ENCODE results near the gene ZGPAT. TPM values are rescaled to one million over a fixed set of nuclear protein-coding genes. Genes with fewer than 3 reads are reported as not detected.

ZGPAT gene
- total RNA-seq, 1 donor from 2014 or later: 32.8 TPM

- Mint-ChIP-seq H3K4me1 (ENCODE audit: unreplicated experiment) (peaks cover 19% of the 10 kb centered on the region), H3K27me3 (no peaks in the 10 kb centered on the region), H3K9me3 (no peaks in the 10 kb centered on the region), H3K4me3 (no peak overlapping the region), H3K27ac (no peak overlapping the region), H3K36me3 (no peaks in the 10 kb centered on the region)
- no peak for DNase-seq (ENCODE audit: extremely low spot score, unreplicated experiment)
- TF ChIP-seq, protein P1, sequence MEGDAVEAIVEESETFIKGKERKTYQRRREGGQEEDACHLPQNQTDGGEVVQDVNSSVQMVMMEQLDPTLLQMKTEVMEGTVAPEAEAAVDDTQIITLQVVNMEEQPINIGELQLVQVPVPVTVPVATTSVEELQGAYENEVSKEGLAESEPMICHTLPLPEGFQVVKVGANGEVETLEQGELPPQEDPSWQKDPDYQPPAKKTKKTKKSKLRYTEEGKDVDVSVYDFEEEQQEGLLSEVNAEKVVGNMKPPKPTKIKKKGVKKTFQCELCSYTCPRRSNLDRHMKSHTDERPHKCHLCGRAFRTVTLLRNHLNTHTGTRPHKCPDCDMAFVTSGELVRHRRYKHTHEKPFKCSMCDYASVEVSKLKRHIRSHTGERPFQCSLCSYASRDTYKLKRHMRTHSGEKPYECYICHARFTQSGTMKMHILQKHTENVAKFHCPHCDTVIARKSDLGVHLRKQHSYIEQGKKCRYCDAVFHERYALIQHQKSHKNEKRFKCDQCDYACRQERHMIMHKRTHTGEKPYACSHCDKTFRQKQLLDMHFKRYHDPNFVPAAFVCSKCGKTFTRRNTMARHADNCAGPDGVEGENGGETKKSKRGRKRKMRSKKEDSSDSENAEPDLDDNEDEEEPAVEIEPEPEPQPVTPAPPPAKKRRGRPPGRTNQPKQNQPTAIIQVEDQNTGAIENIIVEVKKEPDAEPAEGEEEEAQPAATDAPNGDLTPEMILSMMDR (conservative IDR thresholded peaks at IDR 0.05): no peak
Measured at GRCh38 chr20:63661959-63662812, 45.7 kb upstream of the ZGPAT start.

GRCh38 chr20:63662813-63663189 is 45.0 kb upstream of the ZGPAT start:
- DNase-seq (ENCODE audit: extremely low spot score, unreplicated experiment): no peak
- Mint-ChIP-seq H3K36me3 (no peaks in the 10 kb centered on the region), H3K27ac (no peak overlapping the region), H3K4me3 (no peak overlapping the region), H3K4me1 (ENCODE audit: unreplicated experiment) (peaks cover 19% of the 10 kb centered on the region), H3K9me3 (no peaks in the 10 kb centered on the region), H3K27me3 (no peaks in the 10 kb centered on the region)
- TF ChIP-seq, protein P1 (conservative IDR thresholded peaks at IDR 0.05): no peak

- TF ChIP-seq, protein P1 (conservative IDR thresholded peaks at IDR 0.05): no peak
- H3K4me3 Mint-ChIP-seq: no peak overlapping the region
- no peaks in the 10 kb centered on the region for H3K9me3 Mint-ChIP-seq
- peaks cover 5% of the 10 kb centered on the region for H3K36me3 Mint-ChIP-seq
- H3K27me3 Mint-ChIP-seq: no peaks in the 10 kb centered on the region
- no peak for DNase-seq (ENCODE audit: extremely low spot score, unreplicated experiment)
- no peak overlapping the region for H3K27ac Mint-ChIP-seq
- H3K4me1 Mint-ChIP-seq (ENCODE audit: unreplicated experiment): peaks cover 17% of the 10 kb centered on the region
Measured at GRCh38 chr20:63663332-63664066, 44.3 kb upstream of the ZGPAT start.

GRCh38 chr20:63664143-63664851 is 43.5 kb upstream of the ZGPAT start:
- TF ChIP-seq, protein P1 (conservative IDR thresholded peaks at IDR 0.05): no peak
- Mint-ChIP-seq H3K4me3 (no peak overlapping the region), H3K27me3 (no peaks in the 10 kb centered on the region), H3K27ac (no peak overlapping the region), H3K36me3 (peaks cover 9% of the 10 kb centered on the region), H3K4me1 (ENCODE audit: unreplicated experiment) (peaks cover 11% of the 10 kb centered on the region), H3K9me3 (no peaks in the 10 kb centered on the region)
- DNase-seq (ENCODE audit: extremely low spot score, unreplicated experiment): no peak

- Mint-ChIP-seq H3K4me1 (ENCODE audit: unreplicated experiment) (peaks cover 4% of the 10 kb centered on the region), H3K4me3 (no peak overlapping the region), H3K9me3 (no peaks in the 10 kb centered on the region), H3K36me3 (peaks cover 9% of the 10 kb centered on the region), H3K27me3 (no peaks in the 10 kb centered on the region), H3K27ac (no peak overlapping the region)
- TF ChIP-seq, protein P1 (conservative IDR thresholded peaks at IDR 0.05): no peak
- no peak for DNase-seq (ENCODE audit: extremely low spot score, unreplicated experiment)
Measured at GRCh38 chr20:63664861-63665594, 42.8 kb upstream of the ZGPAT start.

All from type B pancreatic cell (in vitro differentiated cells).